Measurements from ENCODE around the gene ABT1.
"Not testable (repeated sequence)": the region's sequence is repeated elsewhere in the genome, so short reads cannot be mapped to it uniquely, and the experiment has no call there.

Gene ABT1

GRCh38 chr6:26596579-26597388, at the start of gene ABT1:
TSS of gene ABT1 (plus strand) at chr6:26596953. CDS start at chr6:26596983, 30 bp downstream.
- Histone ChIP-seq H4K20me1 (ENCODE audit: insufficient read depth, low read length) (no peaks in the 10 kb centered on the region), H3K9me3 (ENCODE audit: insufficient read depth, low read length) (no peaks in the 10 kb centered on the region), H3K4me2 (ENCODE audit: low read length) (peak within 1 kb of the TSS; percentile 92), H3K79me2 (ENCODE audit: low read length) (peaks cover 21% of the 10 kb centered on the region), H3K4me3 (ENCODE audit: low read length) (peak within 1 kb of the TSS; percentile 93), H3K4me1 (ENCODE audit: low read length) (peaks cover 8% of the 10 kb centered on the region; the same call in 1 of the 2 replicates), H3K27ac (ENCODE audit: low read length) (peak within 1 kb of the TSS; percentile 58), H3K9ac (ENCODE audit: low read length) (peak within 1 kb of the TSS; percentile 80), H3K36me3 (replicated peaks; ENCODE audit: low read depth, low read length) (peaks cover 13% of the 10 kb centered on the region), H3K27me3 (ENCODE audit: low read depth, low read length) (no peaks in the 10 kb centered on the region), H2AFZ (ENCODE audit: low read depth, low read length) (peak within 1 kb of the TSS; percentile 50; the same call in 1 of the 2 replicates)
- TF ChIP-seq CTCF (IDR thresholded peaks at IDR 0.05; ENCODE audit: low read depth, low read length) (no peak), EZH2phosphoT487 (IDR thresholded peaks at IDR 0.05; ENCODE audit: low read depth) (no peak)

- H3K9ac ChIP-seq (ENCODE audit: low read length); H3K9me3 ChIP-seq (ENCODE audit: insufficient read depth, low read length); H3K79me2 ChIP-seq (ENCODE audit: low read length); H3K4me3 ChIP-seq (ENCODE audit: low read length); H4K20me1 ChIP-seq (ENCODE audit: insufficient read depth, low read length); H3K4me2 ChIP-seq (ENCODE audit: low read length); H3K27ac ChIP-seq (ENCODE audit: low read length); H3K27me3 ChIP-seq (ENCODE audit: low read depth, low read length); H2AFZ ChIP-seq (ENCODE audit: low read depth, low read length): not testable (repeated sequence)
- H3K4me1 ChIP-seq (ENCODE audit: low read length) = peaks cover 17% of the 10 kb centered on the region
- peaks cover 17% of the 10 kb centered on the region for H3K36me3 ChIP-seq (replicated peaks; ENCODE audit: low read depth, low read length)
These were observed 49.4 kb upstream of the ABT1 start for GRCh38 chr6:26547363-26547762.

GRCh38 chr6:26550250-26550993, 46.3 kb upstream of the ABT1 start:
- Histone ChIP-seq H4K20me1 (ENCODE audit: insufficient read depth, low read length) (no peaks in the 10 kb centered on the region), H3K9me3 (ENCODE audit: insufficient read depth, low read length) (no peaks in the 10 kb centered on the region), H3K4me2 (ENCODE audit: low read length) (peak overlapping the region; percentile 80), H3K9ac (ENCODE audit: low read length) (peak overlapping the region; percentile 71), H3K79me2 (ENCODE audit: low read length) (no peaks in the 10 kb centered on the region), H3K27me3 (ENCODE audit: low read depth, low read length) (no peaks in the 10 kb centered on the region), H3K27ac (ENCODE audit: low read length) (peak overlapping the region; percentile 29; the same call in 1 of the 2 replicates), H3K4me1 (ENCODE audit: low read length) (peaks cover 23% of the 10 kb centered on the region), H2AFZ (ENCODE audit: low read depth, low read length) (peak overlapping the region; percentile 92), H3K36me3 (replicated peaks; ENCODE audit: low read depth, low read length) (peaks cover 5% of the 10 kb centered on the region), H3K4me3 (ENCODE audit: low read length) (peak overlapping the region; percentile 93)
- TF ChIP-seq CTCF (IDR thresholded peaks at IDR 0.05; ENCODE audit: low read depth, low read length) (no peak), EZH2phosphoT487 (IDR thresholded peaks at IDR 0.05; ENCODE audit: low read depth) (no peak)

- Histone ChIP-seq H2AFZ (ENCODE audit: low read depth, low read length) (no peak overlapping the region), H3K79me2 (ENCODE audit: low read length) (no peaks in the 10 kb centered on the region), H3K9ac (ENCODE audit: low read length) (peak overlapping the region; percentile 83; the same call in 1 of the 2 replicates), H3K27me3 (ENCODE audit: low read depth, low read length) (no peaks in the 10 kb centered on the region), H3K27ac (ENCODE audit: low read length) (no peak overlapping the region), H3K4me3 (ENCODE audit: low read length) (peak overlapping the region; percentile 84), H3K9me3 (ENCODE audit: insufficient read depth, low read length) (no peaks in the 10 kb centered on the region), H3K36me3 (replicated peaks; ENCODE audit: low read depth, low read length) (no peaks in the 10 kb centered on the region), H4K20me1 (ENCODE audit: insufficient read depth, low read length) (no peaks in the 10 kb centered on the region), H3K4me1 (ENCODE audit: low read length) (peaks cover 29% of the 10 kb centered on the region), H3K4me2 (ENCODE audit: low read length) (peak overlapping the region; percentile 83)
- TF ChIP-seq CTCF (IDR thresholded peaks at IDR 0.05; ENCODE audit: low read depth, low read length) (no peak), EZH2phosphoT487 (IDR thresholded peaks at IDR 0.05; ENCODE audit: low read depth) (no peak)
These were observed 44.5 kb upstream of the ABT1 start for GRCh38 chr6:26552205-26552604.

All from OCI-LY3 (cell line).